Hematopoietic multipotent progenitor cell treated with erythropoietin and hydrocortisone succinate and interleukin-3 and kit ligand, for 6 days (in vitro differentiated cells): ENCODE results near the gene SLC6A17.

Experiments used
- DNase-seq: peaks from one replicate; pipeline ENCODE4 v3.0.0-alpha.2; 2015

Gene SLC6A17

DNA sequence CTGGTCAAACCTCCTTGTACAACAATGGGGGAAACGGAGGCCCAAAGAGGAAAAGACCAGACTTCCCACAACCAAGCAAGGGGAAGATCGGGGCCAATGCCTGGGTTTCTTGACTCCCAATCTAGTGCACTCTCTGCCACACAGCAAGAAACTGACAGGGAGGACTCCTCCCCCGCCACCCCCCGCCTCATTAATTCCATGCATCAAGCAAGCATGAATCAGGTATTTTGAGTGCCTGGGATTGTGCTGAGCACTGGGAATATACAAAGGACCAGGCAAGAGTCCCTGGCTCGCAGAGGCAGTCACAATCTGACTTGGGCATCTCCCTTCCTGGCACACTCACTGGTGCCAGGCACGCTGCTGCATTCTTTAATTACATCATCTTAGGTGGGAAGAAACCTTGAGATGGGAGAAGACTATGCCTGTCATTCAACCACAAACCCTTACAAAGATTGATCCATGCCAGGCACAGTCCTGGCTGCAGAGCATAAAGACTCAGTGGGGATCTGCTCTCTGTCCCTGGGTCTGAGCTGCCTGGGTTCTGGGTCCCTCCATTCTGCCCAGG, 55.4 kb downstream of the SLC6A17 start:
- no peak for DNase-seq

DNA sequence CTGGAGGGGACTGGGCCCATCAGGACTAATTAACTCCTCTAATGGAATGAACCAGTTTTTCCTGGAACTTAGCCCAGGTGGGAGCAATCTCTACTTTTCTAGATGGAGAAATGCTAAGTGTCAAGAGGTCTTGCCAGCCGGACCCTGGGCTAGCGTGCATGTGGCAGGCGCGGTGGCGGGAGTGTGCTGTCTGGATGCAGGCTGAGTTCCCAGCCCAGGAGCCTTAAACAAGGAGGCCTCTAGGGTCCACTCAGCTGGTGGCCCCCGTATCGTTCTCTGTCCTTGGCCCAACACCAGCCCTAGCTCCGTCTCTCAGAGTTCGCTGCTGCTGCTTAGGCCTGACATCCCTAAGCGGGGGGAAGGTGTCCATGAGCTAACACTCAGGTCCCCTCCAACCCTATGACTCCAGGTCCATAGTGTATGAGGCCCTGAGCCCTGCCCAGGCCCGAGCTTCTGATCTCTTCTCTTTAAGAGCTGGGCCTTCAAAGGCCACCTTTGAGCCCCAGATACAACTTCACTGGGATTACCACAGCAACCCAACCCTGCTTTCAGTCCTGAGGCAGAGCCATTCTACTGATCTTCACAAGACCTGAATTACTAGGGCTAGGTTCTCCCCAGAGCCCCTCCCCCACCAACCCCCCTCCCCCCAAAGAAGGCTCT, 56.1 kb downstream of the SLC6A17 start:
- DNase-seq: no peak

DNA sequence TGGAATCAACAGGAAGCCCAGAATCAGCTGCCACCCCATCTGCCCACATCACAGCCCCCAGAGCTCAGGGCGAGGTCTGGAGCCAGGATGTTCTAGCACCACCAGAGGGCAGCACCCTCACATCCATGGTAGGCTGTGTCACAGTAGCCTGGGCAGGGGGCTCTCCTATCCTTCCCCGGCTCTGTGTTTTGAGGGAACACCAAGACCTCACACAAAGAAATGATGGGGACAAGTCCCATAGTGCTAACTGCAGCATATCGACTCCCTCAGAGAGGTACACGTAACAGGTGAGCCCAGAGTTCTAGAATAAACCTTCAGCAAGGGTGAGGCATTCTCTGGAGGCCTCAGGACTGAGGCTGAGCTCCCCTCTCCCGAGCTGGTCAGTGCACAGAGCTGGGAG, 57.5 kb downstream of the SLC6A17 start:
- DNase-seq: peak; percentile 83

DNA sequence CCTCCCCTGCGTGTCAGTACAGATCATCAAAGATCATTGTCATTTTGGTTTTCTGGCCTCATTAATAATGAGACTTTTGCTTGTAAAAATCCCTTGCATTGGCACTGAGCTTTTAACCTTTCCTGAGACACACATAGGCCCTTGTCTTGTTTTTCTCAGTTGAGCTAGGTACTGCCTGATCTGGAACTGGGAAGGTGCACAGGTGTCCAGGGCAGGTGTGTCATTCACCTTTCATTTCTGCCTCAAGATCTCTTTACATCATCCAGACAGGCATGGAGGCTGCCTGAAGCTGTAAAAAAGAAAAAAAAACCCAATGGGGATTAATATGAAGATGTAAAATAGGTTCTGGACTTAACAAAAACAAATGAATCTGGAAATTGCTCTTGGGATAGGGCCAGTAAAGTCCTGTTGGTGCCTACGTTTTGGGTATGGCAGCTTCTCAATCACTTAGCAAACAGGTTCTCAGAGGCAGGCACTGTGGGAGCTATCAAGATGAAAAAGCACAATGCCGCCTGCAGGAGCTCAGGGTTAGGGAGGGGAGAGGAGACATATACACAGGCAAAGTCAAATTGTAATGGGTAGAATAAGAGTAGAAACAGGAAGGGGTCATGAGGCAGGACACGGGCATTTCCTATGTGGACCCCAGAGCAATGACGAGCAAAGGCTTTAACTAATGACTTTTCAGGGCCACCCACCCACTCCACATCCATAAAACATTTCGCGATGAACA, 58.8 kb downstream of the SLC6A17 start:
- peak; percentile 42 for DNase-seq

DNA sequence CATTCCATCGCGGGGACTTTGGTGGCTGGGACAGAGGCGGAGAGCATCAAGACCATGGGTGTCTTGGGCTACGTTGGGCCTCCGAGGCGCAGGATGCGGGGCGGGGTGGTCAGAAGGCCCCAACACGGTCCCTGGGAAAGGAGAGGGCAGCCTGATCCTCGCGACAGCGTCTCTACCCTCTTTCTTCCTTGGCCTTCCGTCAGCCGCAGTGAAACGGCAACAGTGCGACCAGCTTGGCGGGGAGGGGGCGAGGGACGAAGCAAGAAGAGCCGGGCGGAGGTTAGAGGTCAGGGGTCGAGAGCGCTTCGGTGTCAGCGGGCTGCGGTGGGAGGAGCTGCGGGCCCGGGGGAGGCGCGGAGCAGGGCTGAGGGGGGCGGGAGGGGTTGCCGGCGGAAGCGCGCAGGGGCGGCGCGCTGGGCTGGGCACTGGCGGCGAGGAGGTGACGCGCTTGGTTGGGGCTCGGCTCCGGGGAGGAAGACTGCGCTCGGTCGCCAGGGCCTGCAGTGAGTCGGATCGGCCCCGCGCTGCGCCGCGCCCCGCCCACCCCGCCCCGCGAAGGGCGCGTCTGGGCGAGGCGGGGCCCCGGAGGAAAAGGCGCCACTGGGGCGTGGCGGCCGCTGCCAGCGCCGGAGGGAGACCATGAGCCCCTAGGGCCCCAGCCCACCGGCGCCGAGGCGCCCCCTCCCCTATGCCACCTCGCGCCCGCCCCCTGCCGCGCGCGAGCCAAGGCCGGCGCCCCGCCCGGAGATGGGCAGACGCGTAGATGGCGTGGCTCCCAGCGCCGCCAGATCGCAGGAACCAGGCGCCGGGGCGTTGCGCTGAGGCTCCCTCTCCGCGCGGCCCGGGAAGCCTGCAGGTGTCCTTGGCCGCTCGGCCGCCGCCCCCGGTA, 59.7 kb downstream of the SLC6A17 start, which contains the start of gene KCNC4:
TSS of gene KCNC4 (plus strand) at position 600 of the 889 bp plus-strand sequence. CDS start 1,186 bp downstream, outside the sequence.
- peak; percentile 88 for DNase-seq

DNA sequence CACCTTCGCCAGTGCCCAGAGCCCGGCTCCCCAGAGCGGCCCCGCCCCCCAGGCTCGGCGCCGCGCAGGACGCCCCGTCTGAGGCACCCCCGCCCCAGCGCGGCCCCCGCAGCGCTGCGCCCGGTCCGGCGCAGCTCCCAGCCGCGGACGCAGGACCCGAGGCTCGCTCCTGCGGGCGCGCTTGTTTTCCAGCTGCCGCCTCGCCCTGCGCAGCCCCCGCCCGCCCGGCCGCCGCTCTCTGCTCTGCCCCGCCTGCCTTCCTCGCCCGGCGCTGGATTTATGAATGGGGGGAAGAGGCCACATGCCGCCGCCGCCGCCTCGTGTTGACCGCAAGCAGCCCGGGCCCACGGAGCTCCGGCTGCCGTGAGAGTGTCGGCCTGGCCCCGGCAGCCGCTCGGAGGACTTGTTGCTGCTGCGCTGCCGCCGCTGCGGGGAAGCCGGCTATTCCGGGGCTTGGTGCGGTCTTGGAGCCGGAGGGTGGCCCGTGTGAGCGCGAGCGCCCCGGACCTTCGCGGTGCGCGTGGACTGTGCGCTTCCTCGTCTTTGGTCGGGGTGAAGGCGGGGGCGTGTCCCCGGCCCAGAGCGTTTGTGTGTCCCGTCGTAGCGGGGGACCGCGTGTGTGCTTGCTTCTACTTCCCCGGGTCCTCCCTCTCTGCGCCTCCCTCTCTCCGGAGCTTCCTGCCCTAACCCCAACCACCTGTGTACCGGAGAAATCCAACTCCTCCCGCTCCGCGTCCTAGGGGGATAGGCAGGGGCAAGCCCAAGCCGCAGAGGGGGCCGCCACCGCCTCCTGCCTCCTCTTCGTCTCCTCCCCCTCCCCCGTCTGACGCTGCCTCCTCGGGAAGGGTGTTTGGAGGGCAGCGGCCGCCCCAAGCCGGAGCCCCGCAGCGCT, 60.6 kb downstream of the SLC6A17 start:
- DNase-seq: peak; percentile 48

DNA sequence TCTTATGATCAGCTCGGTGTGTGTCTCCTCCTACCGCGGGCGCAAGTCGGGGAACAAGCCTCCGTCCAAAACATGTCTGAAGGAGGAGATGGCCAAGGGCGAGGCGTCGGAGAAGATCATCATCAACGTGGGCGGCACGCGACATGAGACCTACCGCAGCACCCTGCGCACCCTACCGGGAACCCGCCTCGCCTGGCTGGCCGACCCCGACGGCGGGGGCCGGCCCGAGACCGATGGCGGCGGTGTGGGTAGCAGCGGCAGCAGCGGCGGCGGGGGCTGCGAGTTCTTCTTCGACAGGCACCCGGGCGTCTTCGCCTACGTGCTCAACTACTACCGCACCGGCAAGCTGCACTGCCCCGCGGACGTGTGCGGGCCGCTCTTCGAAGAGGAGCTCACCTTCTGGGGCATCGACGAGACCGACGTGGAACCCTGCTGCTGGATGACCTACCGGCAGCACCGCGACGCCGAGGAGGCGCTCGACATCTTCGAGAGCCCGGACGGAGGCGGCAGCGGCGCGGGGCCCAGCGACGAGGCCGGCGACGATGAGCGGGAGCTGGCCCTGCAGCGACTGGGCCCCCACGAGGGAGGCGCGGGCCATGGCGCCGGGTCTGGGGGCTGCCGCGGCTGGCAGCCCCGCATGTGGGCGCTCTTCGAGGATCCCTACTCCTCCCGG, 61.3 kb downstream of the SLC6A17 start:
- peak; percentile 17 for DNase-seq

DNA sequence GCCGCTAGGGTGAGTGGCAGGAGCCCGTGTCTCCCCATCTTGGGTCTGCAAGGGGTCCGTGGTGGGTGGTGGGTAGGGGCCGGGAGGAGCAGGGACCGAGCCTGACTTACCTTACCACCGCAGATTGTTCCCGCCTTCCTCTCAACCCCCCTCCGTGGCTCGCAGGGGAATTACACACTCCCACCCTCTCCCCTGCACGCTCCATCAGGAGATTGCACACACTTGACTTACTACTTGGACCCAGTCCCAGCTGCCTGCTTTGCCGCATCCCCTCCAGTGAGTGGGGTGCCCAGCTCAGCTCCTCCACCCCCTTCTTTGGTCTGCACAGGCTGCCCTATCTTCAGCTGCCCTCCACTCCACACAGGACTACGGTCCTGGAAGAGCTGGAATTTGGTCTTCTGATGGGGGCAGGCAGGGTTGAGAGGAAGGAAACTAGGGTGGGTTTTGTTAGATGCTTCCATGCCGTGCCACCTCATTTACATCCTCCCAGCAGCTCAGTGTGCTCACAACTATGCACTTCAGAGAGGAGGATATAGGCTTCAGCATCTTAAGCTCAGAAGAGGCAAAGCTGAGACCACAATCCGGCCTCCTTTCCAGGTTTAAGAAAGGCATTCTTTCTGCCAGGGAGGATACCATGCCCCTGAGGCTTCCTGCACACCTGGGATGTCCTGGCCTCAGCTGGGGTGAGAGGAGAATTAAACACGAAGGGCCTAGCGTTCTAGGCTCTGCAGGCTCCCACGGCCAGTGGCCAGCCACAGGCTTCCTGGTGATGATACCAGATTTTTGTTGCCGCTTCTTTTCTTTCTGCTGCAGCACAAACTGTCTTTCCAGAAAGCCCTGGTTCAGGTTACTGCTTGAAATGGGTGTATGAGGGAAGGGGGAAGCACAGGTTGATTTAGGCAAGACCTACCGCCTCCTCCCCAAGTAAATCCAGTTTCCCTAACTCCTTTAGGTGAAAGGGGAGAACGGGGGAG, 62.2 kb downstream of the SLC6A17 start:
- no peak for DNase-seq

DNA sequence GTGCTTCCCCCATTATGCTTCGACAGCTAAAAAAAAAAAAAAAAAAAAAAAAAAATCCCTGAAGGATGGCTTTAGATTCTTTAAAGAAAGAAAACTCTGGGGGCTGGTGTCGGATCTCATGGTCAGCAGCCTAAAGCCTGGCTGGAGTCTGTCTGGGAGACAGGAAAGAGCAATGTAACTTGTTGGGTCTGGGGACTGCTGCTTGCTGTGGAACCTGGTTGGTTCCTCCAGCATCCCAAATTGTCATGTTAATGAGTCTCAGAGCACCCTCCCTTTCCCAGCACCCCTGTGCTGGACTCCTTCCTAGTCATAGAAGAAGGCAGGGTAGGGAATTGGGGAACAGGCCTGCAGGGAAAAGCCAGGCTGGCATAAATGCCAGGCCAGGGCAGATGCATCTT, 62.8 kb downstream of the SLC6A17 start:
- DNase-seq: no peak

DNA sequence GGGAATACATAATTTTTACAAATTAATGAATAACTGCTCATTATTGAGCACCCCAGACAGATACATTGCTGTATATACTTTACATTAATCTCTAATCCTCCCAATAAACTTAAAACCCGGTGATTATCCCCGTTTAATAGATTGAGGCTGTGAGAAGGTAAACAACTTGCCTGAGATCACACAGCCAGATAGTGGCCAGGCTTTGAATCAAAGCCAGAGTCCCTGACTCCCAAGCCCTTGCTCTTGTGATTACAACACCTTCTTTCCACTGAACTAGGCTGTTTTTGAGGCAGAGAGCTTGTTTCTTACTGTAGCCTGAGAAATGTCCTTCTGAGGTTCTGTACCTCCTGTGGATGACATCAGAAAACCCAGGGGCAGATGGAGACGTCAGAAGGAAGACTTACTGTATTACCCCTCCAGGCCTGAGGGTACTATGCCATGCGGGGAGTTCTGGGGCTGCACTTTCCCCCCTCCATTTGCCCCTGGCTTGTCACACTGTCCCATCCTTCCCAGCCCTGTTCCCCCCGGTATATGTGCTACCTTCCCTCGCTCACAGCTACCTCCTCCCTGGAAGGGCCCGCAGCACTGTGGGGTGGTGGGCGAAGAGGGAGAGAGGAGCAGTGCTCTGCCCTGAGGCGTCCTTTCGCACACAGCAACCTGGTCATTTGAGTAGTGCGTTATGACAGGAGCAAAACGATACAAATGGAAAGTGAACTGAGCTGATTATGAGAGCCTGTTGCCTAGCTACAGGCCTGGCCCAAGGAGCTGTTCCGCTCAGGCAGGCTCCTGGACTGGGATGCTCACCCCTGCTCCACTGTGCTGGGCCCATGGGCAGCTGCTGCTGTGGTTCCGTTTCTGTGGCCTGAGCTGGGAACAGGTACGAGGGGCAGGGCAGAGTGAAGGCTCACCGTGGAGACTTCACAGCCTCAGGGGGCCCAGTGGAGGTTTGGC, 64.4 kb downstream of the SLC6A17 start:
- DNase-seq: no peak

DNA sequence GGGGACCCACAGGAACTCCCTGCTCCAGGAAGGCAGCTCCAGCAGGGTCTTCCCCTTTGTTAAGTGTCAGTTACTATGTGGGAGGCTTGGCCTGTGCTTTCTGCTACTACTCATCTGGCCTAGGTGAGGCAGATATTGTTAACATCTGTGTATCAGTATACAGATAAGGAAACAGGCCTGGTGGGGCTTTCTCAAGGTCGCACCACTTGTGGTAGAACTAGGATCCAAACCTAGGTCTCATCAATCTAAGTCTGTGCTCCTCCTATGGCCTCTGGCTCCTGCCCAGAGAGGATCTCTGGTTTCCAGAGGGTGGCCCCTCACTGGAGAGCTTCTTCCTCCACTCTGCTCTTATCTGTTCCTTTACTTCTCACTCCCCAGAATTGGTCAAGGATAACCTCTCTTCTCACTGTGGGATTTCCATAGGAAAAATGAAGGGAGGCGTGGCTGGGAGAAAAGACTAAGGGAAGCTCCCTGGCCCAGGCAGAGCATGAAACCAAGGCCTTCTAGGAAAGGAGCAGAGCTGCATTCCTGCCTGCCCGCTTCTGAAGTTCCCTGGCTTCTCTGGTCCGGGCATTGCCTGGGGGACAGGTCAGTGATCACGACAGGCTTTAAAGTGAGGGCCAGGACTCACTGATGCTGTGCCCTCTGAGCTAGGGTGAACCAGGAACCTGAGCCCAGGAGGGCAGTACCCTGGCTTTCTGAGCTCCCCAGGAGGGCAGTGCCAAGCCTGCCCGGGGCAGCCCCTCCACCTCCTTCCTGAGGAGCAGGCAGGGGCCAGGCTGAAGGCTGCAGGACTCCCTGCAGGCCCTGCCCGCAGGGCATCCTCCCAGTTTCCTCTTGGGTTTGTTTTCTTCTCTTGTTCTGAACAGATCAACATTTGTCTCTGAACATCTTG, 65.6 kb downstream of the SLC6A17 start:
- DNase-seq: no peak

DNA sequence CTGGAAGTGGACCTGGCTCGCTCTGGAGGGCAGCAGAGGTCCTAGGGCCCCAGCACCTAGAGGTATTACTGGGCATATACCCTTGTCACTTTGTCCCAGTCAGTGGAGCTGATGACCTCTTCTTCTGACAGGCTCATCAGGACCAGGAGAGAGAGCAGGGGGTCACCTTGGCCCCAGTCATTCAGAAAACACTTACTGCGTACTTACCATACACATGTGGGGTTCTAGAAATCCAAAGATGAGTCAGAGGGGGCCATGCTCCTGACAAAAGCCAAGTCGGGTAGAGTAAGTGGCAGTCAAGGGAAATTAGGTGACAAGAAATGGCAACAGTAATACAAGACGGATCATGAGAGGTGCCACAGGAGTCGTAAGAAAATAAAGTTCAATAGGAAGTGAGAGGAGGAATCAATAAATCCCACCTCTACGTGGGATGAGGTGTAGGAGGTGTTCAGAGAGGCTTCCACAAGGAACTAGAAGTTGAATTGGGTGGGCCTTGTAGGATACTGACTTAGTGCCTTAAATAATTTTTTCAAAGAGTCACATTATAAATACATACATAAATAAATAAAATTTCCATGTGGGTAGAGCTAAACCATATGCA, 66.7 kb downstream of the SLC6A17 start:
- DNase-seq: no peak

DNA sequence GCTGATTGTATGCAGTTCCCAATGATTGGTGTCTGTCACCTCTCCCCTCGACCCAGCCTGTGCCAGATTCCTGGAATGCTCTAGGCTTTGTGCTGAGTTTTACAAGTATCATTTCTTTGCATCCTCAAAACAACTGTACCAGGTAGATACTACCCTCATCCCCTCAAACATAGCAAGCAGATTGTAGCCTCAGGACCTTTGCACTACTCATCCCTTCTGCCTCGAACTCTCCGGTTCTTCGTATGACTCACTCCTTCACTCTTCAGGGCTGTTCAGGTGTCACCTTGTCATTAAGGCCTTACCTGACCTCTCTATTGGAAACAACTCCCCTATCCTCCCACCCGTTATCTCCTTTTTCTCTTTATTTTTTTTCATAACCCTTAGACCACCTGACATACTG, 67.8 kb downstream of the SLC6A17 start:
- no peak for DNase-seq

DNA sequence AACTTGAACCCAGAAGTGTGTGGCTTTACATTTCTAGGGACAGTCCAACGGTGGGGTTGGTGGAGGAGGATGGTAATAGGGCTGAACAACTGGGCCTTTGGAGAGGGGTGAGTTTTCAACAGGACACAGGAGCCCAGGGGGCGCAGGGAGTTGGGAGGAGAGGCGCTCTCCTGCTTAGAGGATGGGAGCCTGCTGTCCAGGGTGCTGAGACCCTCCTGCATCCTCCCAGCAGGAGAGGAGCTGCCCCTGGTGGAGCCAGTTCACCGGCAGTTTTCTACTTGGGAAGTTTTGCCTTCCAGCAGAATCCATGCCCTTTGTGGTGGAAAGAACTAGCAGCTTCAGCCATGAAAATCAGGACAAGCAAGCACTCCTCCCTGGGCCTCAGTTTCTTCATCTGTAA, 68.4 kb downstream of the SLC6A17 start:
- no peak for DNase-seq

DNA sequence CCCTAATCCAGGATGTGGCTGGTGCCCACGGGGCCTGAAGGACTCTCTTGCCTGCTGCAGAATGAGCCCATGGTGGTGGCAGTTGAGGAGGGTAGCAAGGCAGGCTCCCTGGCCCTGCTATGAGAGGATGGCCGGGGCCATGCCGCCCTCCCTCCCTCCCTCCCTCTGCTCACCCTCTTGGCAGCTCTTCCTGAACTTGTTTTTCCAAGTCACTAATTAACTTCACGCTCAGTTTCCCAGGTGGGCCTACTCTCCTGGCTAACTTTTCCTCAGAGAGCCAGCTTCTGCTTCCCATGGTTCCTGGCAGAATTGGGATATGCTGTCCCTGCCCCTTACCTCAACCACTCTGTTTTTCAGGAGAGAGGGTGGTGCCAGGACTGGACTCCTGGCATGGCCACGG, 70.0 kb downstream of the SLC6A17 start:
- no peak for DNase-seq

DNA sequence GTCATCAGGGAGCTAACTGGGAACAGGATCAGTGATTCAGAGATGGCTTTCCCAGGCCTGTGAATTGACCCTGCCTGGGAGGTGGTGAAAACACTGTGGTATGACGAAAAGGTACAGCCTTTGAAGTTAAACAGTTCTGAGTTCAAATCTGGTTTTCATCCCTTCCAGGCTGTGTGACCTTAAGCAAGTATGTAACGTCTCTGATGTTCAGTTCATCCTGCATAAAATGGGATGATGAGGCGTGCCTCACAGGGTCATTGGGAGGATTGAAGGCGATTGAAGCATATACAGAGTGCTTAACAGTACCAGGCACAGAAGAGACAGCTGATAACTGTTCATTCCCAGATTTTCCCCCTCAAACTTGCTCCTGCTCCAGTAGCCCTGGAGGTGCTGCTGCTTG, 70.8 kb downstream of the SLC6A17 start:
- no peak for DNase-seq

DNA sequence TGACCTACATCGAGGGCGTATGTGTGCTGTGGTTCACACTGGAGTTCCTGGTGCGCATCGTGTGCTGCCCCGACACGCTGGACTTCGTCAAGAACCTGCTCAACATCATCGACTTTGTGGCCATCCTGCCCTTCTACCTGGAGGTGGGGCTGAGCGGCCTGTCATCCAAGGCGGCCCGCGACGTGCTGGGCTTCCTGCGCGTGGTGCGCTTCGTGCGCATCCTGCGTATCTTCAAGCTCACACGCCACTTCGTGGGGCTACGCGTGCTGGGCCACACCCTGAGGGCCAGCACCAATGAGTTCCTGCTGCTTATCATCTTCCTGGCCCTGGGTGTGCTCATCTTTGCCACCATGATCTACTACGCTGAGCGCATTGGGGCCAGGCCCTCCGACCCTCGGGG, 72.8 kb downstream of the SLC6A17 start:
- DNase-seq: no peak

DNA sequence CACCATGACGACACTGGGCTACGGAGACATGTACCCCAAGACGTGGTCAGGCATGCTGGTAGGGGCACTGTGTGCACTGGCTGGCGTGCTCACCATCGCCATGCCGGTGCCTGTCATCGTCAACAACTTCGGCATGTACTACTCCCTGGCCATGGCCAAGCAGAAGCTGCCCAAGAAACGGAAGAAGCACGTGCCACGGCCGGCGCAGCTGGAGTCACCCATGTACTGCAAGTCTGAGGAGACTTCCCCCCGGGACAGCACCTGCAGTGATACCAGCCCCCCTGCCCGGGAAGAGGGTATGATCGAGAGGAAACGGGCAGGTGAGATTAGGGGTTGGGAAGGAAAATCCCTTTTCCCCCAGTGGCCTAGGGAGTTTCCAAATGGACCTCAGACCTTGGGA, 73.3 kb downstream of the SLC6A17 start:
- no peak for DNase-seq
